Pancreas (tissue), 10 donors: ENCODE results near the gene PAFAH1B1. TPM values are rescaled to one million over a fixed set of nuclear protein-coding genes. Genes with fewer than 3 reads are reported as not detected.

Source experiments
- ATAC-seq, 4 donors: fragments of 200-7000 bp; cut with Tn5 transposase; one replicate each; pipeline versions ENCODE4 v1.8.0 to v1.9.1; 2020; ENCODE audit warnings: mild to moderate bottlenecking in 4 of 4, moderate library complexity in 4 of 4
- DNase-seq, 6 donors: peaks; one replicate each; pipeline ENCODE4 v3.0.0-alpha.2; 2020
- FAIRE-seq: peaks from 2 replicates; lab custom pipeline; 2012; peaks lifted over from hg19 to GRCh38; lab: Jason Lieb, UNC
- H3K27ac ChIP-seq, 4 donors: fragments of 200-600 bp; sonication (generic); 1 replicate in 3 of 4; 2 replicates in 1 of 4; pipeline versions ENCODE4 v1.5.0 to v1.8.0; 2020
- H3K27me3 ChIP-seq, 4 donors: fragments of 200-600 bp; one replicate each; pipeline ENCODE4 v1.8.0; 2021
- H3K36me3 ChIP-seq, 3 donors: fragments of 200-600 bp; sonication (generic) in 1 of 3; one replicate each; pipeline versions ENCODE4 v1.5.0 to v1.8.0; 2020 to 2021
- H3K4me1 ChIP-seq, 3 donors: fragments of 200-600 bp; one replicate each; pipeline ENCODE4 v1.8.0; 2021
- H3K4me3 ChIP-seq, 4 donors: fragments of 200-600 bp; sonication (generic) in 2 of 4; one replicate each; pipeline versions ENCODE4 v1.5.0 to v1.8.0; 2020 to 2021
- H3K9me3 ChIP-seq, 4 donors: fragments of 200-600 bp; one replicate each; pipeline ENCODE4 v1.8.0; 2021
- WGBS, 2 donors: extraction: QIAGEN DNeasy Blood & Tissue Kit; methylation state at CpG; one replicate each; pipeline ENCODE4 v1.1.7; 2013; 5-methylcytosine and 5-hydroxymethylcytosine counted together
- intact Hi-C, 3 donors: fragments of 100-400 bp; cut with DNase I; formaldehyde crosslinking; loops; one replicate each; pipeline versions ENCODE4 v1.11.1 to v1.14.2; 2022
- polyA plus RNA-seq, 2 donors: library from polyadenylated mRNA; stranded (reverse); fragments of 200-250 nt; gene quantifications; one replicate each; pipeline ENCODE4 v1.2.3, GENCODE V29; 2013
- total RNA-seq, 6 donors: library from RNA; stranded (reverse); fragmentation: NEBNext Ultra II Directional in 4 of 6; extraction: Animal tissue kit (Norgen Biotek cat#: 25700) in 4 of 6; gene quantifications; one replicate each; pipeline versions ENCODE4 v1.2.1 to v1.2.4, GENCODE V29; 2021 to 2023
- TF ChIP-seq, protein P1 (sequence below), 4 donors: fragments of 200-600 bp; sonication (generic) in 3 of 4; IDR thresholded peaks; one replicate each; pipeline versions ENCODE4 v1.5.0 to v1.8.0; 2021; ENCODE audit warnings: antibody characterized with exemption in 4 of 4
- donor health status: healthy with polysubstance abuse.
- donor health status: DM: no; HTN: no; CAD: no; lungs with moderate emphysema.
- donor health status: DM: no; HTN: no; CAD: no.
- donor health status: control.
- donor health status: control.
- donor health status: Bipolar disorder and iron deficiency.
- donor health status: DM: yes; HTN: yes; CAD: no.
- donor health status: DM: no; HTN: no; CAD: no.
- donor health status: DM: no; HTN: no; CAD: no.
- donor health status: DM: yes; HTN: yes; CAD: no.

PAFAH1B1 gene
- total and polyA plus RNA-seq, 8 donors: 17.3 to 66.1 (median 34.9) TPM

DNA sequence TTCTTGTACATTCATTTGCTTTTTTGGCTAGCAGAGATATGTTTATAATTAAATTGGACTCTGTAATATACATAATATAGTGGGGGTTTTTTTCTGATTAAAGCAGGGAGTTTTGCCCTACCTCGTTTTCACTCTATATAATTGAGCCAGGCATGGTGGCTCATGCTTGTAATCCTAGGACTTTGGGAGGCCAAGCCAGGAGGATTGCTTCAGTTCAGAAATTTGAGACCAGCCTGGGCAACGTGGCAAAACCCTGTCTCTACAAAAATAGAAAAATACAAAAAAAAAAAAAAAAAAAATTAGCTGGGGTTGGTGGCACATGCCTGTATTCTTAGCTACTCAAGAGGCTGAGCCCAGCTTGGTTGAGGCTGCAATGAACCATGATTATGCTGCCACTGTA, 42.2 kb downstream of the PAFAH1B1 start:
- Histone ChIP-seq H3K4me1 (peaks cover 0 to 18% (median 7%) of the 10 kb centered on the region in 3 donors), H3K27ac (no peak overlapping the region), H3K9me3 (no peaks in the 10 kb centered on the region), H3K4me3 (no peak overlapping the region), H3K27me3 (no peaks in the 10 kb centered on the region), H3K36me3 (peaks cover 0 to 11% (median 0%) of the 10 kb centered on the region in 3 donors)
- WGBS, 2 donors: 79 to 83% methylated on average over 2 of the region's 2 CpGs
- TF ChIP-seq, protein P1, sequence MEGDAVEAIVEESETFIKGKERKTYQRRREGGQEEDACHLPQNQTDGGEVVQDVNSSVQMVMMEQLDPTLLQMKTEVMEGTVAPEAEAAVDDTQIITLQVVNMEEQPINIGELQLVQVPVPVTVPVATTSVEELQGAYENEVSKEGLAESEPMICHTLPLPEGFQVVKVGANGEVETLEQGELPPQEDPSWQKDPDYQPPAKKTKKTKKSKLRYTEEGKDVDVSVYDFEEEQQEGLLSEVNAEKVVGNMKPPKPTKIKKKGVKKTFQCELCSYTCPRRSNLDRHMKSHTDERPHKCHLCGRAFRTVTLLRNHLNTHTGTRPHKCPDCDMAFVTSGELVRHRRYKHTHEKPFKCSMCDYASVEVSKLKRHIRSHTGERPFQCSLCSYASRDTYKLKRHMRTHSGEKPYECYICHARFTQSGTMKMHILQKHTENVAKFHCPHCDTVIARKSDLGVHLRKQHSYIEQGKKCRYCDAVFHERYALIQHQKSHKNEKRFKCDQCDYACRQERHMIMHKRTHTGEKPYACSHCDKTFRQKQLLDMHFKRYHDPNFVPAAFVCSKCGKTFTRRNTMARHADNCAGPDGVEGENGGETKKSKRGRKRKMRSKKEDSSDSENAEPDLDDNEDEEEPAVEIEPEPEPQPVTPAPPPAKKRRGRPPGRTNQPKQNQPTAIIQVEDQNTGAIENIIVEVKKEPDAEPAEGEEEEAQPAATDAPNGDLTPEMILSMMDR (IDR thresholded peaks at IDR 0.05): no peak
- no peak for DNase-seq
- intact Hi-C loops: no loop called here
- no peak for FAIRE-seq
- no peak for ATAC-seq

DNA sequence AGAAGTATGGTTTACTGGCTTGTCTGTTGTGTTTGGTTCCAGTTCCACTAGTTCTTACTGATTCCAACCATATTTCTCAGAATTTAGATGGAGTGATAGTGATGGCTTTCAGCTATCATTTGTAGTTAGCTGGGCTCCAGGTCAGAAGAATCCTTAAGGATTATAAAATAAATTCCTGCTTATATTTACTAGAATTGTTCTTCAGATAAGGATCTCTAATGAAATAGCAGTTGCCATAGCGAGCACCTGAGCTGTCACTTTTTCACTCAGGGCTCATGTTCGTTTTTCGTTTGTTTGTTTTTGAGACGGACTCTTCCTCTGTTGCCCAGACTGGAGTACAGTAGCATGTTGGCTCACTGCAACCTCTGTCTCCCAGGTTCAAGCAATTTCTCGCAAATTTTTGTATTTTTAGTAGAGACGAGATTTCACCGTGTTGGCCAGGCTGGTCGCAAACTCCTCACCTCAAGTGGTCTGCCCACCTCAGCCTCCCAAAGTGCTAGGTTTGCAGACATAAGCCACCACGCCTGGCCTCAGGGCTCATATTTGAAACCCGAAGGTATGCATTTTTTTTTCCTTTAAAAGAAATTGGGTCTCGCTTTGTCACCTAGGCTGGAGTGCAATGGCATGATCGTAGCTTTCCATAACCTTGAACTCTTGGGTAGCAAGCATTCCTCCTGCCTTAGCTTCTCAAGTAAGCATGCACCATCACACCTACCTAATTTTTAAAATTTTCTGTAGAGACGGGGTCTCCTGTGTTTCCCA, 42.9 kb downstream of the PAFAH1B1 start:
- intact Hi-C loops: no loop called here
- Histone ChIP-seq H3K9me3 (no peaks in the 10 kb centered on the region), H3K4me1 (peaks cover 0 to 18% (median 7%) of the 10 kb centered on the region in 3 donors), H3K36me3 (peaks cover 0 to 11% (median 0%) of the 10 kb centered on the region in 3 donors), H3K27ac (no peak overlapping the region), H3K4me3 (no peak overlapping the region), H3K27me3 (no peaks in the 10 kb centered on the region)
- FAIRE-seq (no peak), DNase-seq (no peak), ATAC-seq (no peak)
- TF ChIP-seq, protein P1 (IDR thresholded peaks at IDR 0.05): no peak
- WGBS, 2 donors: 81% methylated on average over 13 of the region's 13 CpGs

DNA sequence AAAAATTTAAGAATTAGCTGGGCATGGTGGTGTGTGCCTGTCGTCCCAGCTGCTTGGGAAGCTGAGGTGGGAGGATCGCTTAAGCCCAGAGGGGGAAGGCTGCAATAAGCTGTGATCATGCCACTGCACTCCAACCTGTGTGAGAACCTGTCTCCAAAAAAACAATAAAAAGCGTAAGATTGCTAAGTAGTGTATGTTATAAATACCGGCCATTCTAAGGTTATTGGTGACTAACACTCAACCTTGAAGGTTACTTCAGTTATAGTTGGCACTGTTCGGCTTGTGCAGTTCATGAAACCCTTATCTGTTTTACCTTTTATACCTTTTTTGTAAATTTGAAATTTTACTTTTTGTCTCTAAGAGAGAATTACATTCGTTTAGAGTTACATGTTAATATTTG, 44.0 kb downstream of the PAFAH1B1 start:
- Histone ChIP-seq H3K4me1 (peaks cover 0 to 18% (median 7%) of the 10 kb centered on the region in 3 donors), H3K27ac (no peak overlapping the region), H3K9me3 (no peaks in the 10 kb centered on the region), H3K4me3 (no peak overlapping the region), H3K36me3 (peaks cover 0 to 11% (median 0%) of the 10 kb centered on the region in 3 donors), H3K27me3 (no peaks in the 10 kb centered on the region)
- DNase-seq (no peak), FAIRE-seq (no peak), ATAC-seq (peak in 3 of 4 donors; percentile 45 to 51 (median 47))
- intact Hi-C loops: no loop called here
- 59 to 62% methylated on average over 6 of the region's 6 CpGs for whole genome bisulfite sequencing, 2 donors
- TF ChIP-seq, protein P1 (IDR thresholded peaks at IDR 0.05): no peak

DNA sequence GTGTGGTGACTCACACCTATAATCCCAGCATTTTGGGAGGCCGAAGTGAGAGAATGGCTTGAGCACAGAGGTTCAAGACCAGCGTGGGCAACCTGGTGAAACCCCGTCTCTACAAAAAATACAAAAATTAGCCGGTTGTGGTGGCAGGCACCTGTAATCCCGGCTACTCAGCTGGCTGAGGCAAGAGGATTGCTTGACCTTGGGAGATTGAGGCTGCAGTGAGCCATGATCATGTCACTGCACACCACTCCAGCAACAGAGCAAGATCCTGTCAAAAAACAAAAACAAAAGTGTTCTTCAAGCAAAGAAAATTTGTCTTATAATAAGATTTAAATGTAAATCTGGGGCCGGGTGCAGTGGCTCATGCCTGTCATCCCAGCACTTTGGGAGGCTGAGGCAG, 51.5 kb downstream of the PAFAH1B1 start:
- TF ChIP-seq, protein P1 (IDR thresholded peaks at IDR 0.05): no peak
- WGBS, 2 donors: 63 to 66% methylated on average over 6 of the region's 6 CpGs
- DNase-seq (no peak), FAIRE-seq (no peak), ATAC-seq (no peak)
- intact Hi-C loops: no loop called here
- no peak overlapping the region for H3K4me3 ChIP-seq
- no peaks in the 10 kb centered on the region for H3K27me3 ChIP-seq
- H3K27ac ChIP-seq: no peak overlapping the region
- H3K4me1 ChIP-seq: no peaks in the 10 kb centered on the region
- H3K36me3 ChIP-seq: no peaks in the 10 kb centered on the region
- no peaks in the 10 kb centered on the region for H3K9me3 ChIP-seq

DNA sequence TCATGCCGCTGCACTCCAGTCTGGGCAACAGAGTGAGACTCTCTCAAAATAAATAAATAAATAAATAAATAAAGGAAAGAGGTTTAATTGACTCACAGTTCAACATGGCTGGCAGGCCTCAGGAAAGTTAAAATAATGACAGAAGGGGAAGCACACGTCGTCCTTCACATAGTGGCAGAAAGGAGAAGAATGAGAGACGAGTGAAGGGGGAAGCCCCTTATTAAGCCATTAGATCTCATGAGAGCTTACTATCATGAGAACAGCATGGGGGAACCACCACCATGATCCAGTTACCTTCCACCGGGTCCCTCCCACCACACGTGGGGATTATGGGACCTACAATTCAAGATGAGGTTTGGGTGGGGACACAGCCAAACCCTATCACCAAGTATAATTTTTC, 54.5 kb downstream of the PAFAH1B1 start:
- intact Hi-C loops: no loop called here
- ATAC-seq (no peak), FAIRE-seq (no peak), DNase-seq (no peak)
- Histone ChIP-seq H3K36me3 (no peaks in the 10 kb centered on the region), H3K4me1 (no peaks in the 10 kb centered on the region), H3K27ac (no peak overlapping the region), H3K9me3 (no peaks in the 10 kb centered on the region), H3K27me3 (no peaks in the 10 kb centered on the region), H3K4me3 (no peak overlapping the region)
- TF ChIP-seq, protein P1 (IDR thresholded peaks at IDR 0.05): no peak
- 97 to 99% methylated on average over 6 of the region's 6 CpGs for WGBS, 2 donors
